Measurements from ENCODE around the gene NUP62. TPM values are rescaled to one million over a fixed set of nuclear protein-coding genes. Genes with fewer than 3 reads are reported as not detected.
"Not testable (repeated sequence)": the region's sequence is repeated elsewhere in the genome, so short reads cannot be mapped to it uniquely, and the experiment has no call there.

The NUP62 gene
- total RNA-seq, 4 donors from 2014 or later = 25.8 to 29.2 (median 27.6) TPM

- no peak for TF ChIP-seq CTCF (IDR thresholded peaks at IDR 0.05; ENCODE audit: low read depth)
Measured at GRCh38 chr19:49972841-49973240, 43.5 kb upstream of the NUP62 start.

DNA sequence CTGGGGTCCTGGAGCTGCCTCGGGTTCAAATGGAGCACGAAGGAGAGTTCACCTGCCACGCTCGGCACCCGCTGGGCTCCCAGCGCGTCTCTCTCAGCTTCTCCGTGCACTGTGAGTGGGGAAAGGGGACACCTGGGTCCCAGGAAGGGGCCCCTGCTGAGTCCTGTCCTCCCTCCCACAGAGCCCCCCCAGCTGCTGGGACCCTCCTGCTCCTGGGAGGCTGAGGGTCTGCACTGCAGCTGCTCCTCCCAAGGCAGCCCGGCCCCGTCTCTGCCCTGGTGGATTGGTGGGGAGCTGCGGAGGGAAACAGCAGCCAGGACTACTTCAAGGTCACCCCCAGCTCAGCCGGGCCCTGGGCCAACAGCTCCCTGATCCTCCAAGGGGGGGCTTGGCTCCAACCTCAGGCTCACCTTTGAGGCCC lies 42.7 kb upstream of the NUP62 start:
- TF ChIP-seq CTCF (IDR thresholded peaks at IDR 0.05; ENCODE audit: low read depth) = no peak

DNA sequence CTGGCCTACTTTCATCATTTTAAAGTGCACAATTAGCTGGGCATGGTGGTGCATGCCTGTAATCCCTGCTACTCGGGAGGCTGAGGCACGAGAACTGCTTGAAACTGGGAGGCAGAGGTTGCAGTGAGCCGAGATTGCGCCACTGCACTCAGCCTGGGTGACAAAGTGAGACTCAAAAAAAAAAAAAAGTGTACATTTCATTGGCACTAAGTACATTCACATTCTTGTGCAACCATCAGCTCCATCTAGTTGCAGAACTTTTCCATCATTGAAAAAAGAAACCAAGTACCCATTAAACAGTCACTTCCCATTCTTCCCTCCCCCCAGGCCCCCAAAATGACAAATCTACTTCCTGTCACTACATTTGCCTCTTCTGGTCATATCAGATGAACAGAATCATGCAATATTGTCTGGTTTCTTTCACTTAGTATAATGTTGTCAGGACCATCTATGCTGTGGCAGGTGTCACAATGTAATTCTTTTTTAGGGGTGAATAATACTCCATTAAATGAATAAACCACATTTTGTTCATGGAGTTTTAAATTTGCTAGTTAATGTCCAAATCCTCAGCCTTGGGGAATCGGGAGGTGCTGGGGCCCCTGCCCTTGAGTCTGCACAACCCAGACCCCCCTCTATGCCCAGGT lies 39.1 kb upstream of the NUP62 start:
- no peak for TF ChIP-seq CTCF (IDR thresholded peaks at IDR 0.05; ENCODE audit: low read depth)

DNA sequence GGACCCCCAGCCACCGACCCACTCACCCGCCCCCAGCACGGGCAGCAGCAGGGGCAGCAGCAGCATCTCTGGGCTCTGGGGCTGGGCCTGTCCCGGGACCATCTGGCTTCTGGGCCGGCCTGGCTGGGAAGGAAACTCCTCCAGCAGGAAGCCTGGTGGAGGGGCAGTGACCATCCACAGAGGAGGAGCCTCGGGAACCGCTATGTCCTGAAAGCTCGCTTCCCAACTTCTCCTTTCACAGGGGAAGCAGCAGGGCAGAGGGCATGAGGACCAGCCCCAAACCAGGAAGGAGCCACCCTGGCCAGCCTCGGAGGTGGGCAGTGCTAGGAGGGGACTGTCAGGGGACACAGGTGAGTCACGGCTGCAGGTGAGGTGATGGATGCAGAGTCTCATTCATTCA lies 31.7 kb upstream of the NUP62 start, which contains the start of gene SIGLEC11:
TSS of gene SIGLEC11 (minus strand) at position 193 of the 400 bp plus-strand sequence. CDS start at position 102, 91 bp downstream.
- TF ChIP-seq CTCF (IDR thresholded peaks at IDR 0.05; ENCODE audit: low read depth) = not testable (repeated sequence)

DNA sequence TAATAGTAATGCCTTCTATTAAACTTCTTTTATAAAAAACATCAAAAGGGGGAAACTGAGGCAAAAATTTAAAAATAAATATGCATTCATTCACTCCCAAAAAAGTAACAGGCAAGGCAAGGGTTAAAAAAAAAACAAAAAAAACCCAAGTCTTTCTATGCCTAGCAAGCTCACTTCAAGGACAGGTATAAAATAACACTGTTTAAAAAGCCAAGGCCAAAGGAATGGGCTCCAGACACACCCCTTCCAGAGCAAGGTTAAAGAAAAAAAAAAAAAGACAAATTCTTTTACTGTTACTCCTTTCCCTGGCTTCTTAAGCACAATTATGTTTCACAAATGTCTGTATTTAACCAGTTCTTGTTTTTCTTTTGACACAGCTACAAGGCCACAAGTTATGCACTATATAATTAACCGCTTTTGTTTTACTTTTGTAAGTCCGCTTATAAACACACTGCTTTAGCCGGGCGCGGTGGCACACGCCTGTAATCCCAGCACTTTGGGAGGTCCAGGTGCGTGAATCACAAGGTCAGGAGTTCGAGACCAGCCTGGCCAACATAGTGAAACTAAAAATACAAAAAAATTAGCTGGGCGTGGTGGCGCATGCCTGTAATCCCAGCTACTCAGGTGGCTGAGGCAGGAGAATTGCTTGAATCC lies 28.1 kb upstream of the NUP62 start:
- TF ChIP-seq CTCF (IDR thresholded peaks at IDR 0.05; ENCODE audit: low read depth) = no peak

GRCh38 chr19:49956115-49956495 lies 26.8 kb upstream of the NUP62 start:
- TF ChIP-seq CTCF (IDR thresholded peaks at IDR 0.05; ENCODE audit: low read depth) = no peak

DNA sequence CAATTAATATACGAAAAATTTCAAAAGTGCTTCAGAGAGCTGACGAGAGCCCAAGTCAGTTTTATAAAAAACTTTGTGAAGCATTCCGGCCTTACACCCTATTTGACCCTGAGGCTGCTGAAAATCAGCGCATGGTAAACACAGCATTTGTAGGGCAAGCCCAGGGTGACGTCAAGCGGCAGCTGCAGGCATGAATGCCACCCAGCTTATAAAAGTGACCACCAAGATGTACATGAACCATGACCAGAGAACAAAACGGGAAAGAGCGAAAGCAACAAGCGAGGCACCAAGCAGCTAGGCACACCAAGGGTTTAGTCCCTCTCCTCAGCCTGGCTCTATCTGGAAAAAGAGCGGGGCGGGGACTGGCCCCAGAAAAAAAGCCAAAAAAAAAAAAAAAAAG lies 25.6 kb upstream of the NUP62 start:
- no peak for TF ChIP-seq CTCF (IDR thresholded peaks at IDR 0.05; ENCODE audit: low read depth)

Measured in subcutaneous adipose tissue (tissue), 4 donors.